Activated B cell treated with CpG ODN at 0.5 μM for 24 hours (primary cell): ENCODE measurements around the gene WAC. TPM values are rescaled to one million over a fixed set of nuclear protein-coding genes. Genes with fewer than 3 reads are reported as not detected.

Experiments
- ATAC-seq: fragments of 200-7000 bp; cut with Tn5 transposase; one replicate; pipeline ENCODE4 v1.10.0; 2021; ENCODE audit warnings: low read depth, mild to moderate bottlenecking, moderate library complexity
- CTCF ChIA-PET: fragments of 350-600 bp; sonication (Branson Sonifier 250); formaldehyde crosslinking; loops from one replicate; lab custom pipeline; 2021; ENCODE audit warnings: antibody characterized with exemption; lab: Charles Lee
- POLR2A ChIA-PET: fragments of 350-600 bp; sonication (Branson Sonifier 250); formaldehyde crosslinking; loops from one replicate; lab custom pipeline; 2021; ENCODE audit warnings: antibody characterized with exemption; lab: Charles Lee
- DNase-seq: peaks from one replicate; pipeline ENCODE4 v3.0.0; 2022
- H3K27ac Mint-ChIP-seq: one replicate; pipeline ENCODE4 v1.8.0; 2020; ENCODE audit warnings: mixed read lengths
- H3K27me3 Mint-ChIP-seq: one replicate; pipeline ENCODE4 v1.8.0; 2021; ENCODE audit warnings: mixed read lengths
- H3K36me3 Mint-ChIP-seq: one replicate; pipeline ENCODE4 v1.8.0; 2021; ENCODE audit warnings: low read depth, mixed read lengths
- H3K4me1 Mint-ChIP-seq: one replicate; pipeline ENCODE4 v1.8.0; 2021; ENCODE audit warnings: mixed read lengths
- H3K4me3 Mint-ChIP-seq: one replicate; pipeline ENCODE4 v1.8.0; 2020; ENCODE audit warnings: mild to moderate bottlenecking, mixed read lengths
- H3K9me3 Mint-ChIP-seq: one replicate; pipeline ENCODE4 v1.8.0; 2020; ENCODE audit warnings: mixed read lengths
- intact Hi-C: fragments of 100-400 bp; cut with micrococcal nuclease; formaldehyde crosslinking; loops from one replicate; pipeline ENCODE4 v1.15.1; 2024
- total RNA-seq: library from RNA; stranded (reverse); gene quantifications from 2 replicates; pipeline ENCODE4 v1.2.3, GENCODE V29; 2022
- TF ChIP-seq, protein P1 (sequence below): fragments of 200-600 bp; IDR thresholded peaks from one replicate; pipeline ENCODE4 v1.8.0; 2022; ENCODE audit warnings: antibody characterized with exemption, mild to moderate bottlenecking

The WAC gene
- total RNA-seq, 1 donor from 2014 or later: 159 TPM

DNA sequence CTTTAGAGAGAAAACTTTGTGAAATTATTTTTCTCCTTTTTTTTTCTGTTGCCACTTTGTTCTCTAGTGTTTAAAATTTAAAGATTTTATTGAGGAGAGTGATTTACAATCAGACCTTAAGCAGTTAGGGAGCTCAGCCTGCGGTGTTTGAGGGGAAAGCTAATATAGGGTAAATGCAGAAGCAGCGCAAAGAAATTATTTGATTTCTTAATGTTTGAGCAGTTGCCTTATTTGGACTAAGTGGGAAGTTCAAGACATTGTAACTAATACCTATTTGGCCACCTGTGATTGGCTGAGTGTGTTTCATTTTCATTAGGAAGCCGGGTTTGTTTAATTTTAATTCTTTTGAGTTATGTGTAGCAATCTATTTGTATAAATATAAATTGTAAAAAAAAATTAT lies 25.3 kb downstream of the WAC start:
- CTCF ChIA-PET: no interaction called here
- Mint-ChIP-seq H3K27me3 (no peaks in the 10 kb centered on the region), H3K9me3 (no peaks in the 10 kb centered on the region), H3K4me3 (no peak overlapping the region), H3K36me3 (peaks cover 86% of the 10 kb centered on the region), H3K27ac (no peak overlapping the region), H3K4me1 (peaks cover 74% of the 10 kb centered on the region)
- DNase-seq (no peak), ATAC-seq (no peak)
- TF ChIP-seq, protein P1, sequence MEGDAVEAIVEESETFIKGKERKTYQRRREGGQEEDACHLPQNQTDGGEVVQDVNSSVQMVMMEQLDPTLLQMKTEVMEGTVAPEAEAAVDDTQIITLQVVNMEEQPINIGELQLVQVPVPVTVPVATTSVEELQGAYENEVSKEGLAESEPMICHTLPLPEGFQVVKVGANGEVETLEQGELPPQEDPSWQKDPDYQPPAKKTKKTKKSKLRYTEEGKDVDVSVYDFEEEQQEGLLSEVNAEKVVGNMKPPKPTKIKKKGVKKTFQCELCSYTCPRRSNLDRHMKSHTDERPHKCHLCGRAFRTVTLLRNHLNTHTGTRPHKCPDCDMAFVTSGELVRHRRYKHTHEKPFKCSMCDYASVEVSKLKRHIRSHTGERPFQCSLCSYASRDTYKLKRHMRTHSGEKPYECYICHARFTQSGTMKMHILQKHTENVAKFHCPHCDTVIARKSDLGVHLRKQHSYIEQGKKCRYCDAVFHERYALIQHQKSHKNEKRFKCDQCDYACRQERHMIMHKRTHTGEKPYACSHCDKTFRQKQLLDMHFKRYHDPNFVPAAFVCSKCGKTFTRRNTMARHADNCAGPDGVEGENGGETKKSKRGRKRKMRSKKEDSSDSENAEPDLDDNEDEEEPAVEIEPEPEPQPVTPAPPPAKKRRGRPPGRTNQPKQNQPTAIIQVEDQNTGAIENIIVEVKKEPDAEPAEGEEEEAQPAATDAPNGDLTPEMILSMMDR: no peak
- POLR2A ChIA-PET: interaction anchor here (1.1 kb wide), 1 partner anchor 10 kb away, joined by 3 read pairs; no protein-coding TSS in a partner anchor
- intact Hi-C loops: no loop called here

DNA sequence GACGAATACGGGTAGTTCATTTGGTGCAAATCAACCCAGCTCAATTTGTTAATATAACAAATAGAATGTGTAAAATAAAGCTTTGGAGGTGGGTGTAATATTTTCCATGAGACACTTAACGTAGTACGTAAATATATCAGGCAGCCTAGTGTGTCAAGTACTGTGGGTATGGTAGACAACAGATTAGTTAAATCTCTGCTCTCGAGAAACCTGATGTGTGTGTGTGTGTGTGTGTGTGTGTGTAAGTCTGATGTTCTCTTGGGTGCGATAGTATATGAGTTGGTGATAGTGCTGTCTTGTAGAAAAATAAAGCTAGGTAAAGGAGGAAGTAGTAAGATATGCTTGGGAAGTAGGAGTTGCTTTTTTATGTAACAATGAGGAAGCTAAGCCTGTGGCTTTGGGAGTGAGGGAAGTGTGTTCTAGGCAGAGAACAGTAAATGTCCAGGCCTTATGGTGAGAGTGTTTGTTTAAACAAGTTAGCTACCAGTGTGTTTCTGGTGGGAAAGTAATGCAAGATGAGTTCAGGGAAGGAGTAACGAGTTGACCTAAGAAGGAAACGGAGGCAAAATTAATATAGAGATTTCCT lies 26.1 kb downstream of the WAC start:
- Mint-ChIP-seq H3K9me3 (no peaks in the 10 kb centered on the region), H3K4me3 (no peak overlapping the region), H3K27me3 (no peaks in the 10 kb centered on the region), H3K27ac (peak overlapping the region; percentile 2), H3K36me3 (peaks cover 85% of the 10 kb centered on the region), H3K4me1 (peaks cover 71% of the 10 kb centered on the region)
- no peak for DNase-seq
- POLR2A ChIA-PET: interaction anchor here (0.7 kb wide), 1 partner anchor 57 kb away, joined by 4 read pairs; no protein-coding TSS in a partner anchor
- CTCF ChIA-PET: no interaction called here
- no peak for ATAC-seq
- TF ChIP-seq, protein P1: no peak
- intact Hi-C loops: no loop called here

DNA sequence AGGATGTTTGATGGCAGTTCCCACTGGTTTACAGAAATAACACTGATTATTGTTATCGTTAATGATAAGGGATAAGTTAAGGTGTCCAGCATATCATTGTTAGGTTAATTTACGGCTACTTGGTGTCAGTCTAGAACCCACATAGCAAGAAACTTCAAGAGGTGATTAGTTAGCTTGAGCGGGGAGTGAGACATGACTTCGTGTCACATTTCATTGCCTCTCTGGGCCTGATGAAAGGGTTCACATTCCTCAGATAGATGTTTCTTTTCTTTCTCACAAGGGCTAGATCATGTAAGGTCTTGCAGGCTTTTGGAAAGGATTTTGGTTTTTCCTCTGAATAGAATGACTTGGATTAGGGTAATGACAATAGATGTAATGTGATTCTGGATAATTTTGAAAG lies 26.7 kb downstream of the WAC start:
- DNase-seq: no peak
- H3K4me3 Mint-ChIP-seq: no peak overlapping the region
- no peak for ATAC-seq
- no peaks in the 10 kb centered on the region for H3K27me3 Mint-ChIP-seq
- TF ChIP-seq, protein P1: no peak
- H3K9me3 Mint-ChIP-seq: no peaks in the 10 kb centered on the region
- ChIA-PET POLR2A (no interaction called here), CTCF (no interaction called here)
- peaks cover 71% of the 10 kb centered on the region for H3K4me1 Mint-ChIP-seq
- intact Hi-C loops: no loop called here
- H3K27ac Mint-ChIP-seq: no peak overlapping the region
- peaks cover 85% of the 10 kb centered on the region for H3K36me3 Mint-ChIP-seq

DNA sequence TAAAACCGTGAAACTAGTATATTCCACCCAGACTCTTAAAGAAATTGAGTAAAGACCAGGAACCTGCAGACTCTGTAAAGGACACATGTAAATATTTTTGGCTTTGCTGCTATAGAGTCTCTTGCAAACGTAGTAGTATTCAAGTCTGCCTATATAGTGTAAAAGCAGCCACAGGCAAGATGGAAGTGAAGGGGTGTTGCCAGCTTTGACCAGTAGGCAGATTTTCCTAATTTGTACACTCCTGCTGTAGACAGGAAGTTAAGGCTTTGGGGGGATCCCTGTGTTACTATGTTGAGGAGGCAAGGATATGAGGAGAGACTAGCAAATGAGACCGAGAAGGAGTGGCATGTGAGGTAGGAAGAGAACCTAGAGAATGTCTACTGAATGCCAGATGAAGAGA lies 27.7 kb downstream of the WAC start:
- CTCF ChIA-PET: no interaction called here
- H3K4me3 Mint-ChIP-seq: no peak overlapping the region
- POLR2A ChIA-PET: interaction anchor here (0.6 kb wide), 1 partner anchor 22 kb away, joined by 4 read pairs; no protein-coding TSS in a partner anchor
- H3K36me3 Mint-ChIP-seq: peaks cover 80% of the 10 kb centered on the region
- no peak for ATAC-seq
- H3K27ac Mint-ChIP-seq: no peak overlapping the region
- H3K9me3 Mint-ChIP-seq: no peaks in the 10 kb centered on the region
- intact Hi-C loops: no loop called here
- peaks cover 70% of the 10 kb centered on the region for H3K4me1 Mint-ChIP-seq
- TF ChIP-seq, protein P1: no peak
- DNase-seq: no peak
- H3K27me3 Mint-ChIP-seq: no peaks in the 10 kb centered on the region

DNA sequence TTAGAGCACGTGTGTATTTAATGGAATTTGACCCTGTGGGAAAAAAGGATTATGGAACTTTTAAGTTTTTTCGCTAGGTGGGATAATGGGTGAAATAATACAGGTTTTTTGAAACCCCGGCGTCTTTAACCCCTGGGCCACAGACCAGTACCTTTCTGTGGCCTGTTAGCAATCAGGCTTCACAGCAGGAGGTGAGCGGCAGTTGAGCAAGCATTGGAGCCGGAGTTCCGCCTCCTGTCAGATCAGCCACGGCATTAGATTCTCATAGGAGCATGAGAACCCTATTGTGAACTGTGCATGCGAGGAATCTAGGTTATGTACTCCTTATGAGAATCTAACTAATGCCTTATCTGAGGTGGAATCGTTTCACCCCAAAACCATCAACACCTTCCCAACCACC lies 28.6 kb downstream of the WAC start:
- ChIA-PET CTCF (no interaction called here), POLR2A (no interaction called here)
- ATAC-seq (no peak), DNase-seq (no peak)
- H3K36me3 Mint-ChIP-seq: peaks cover 80% of the 10 kb centered on the region
- H3K9me3 Mint-ChIP-seq: no peaks in the 10 kb centered on the region
- intact Hi-C loops: no loop called here
- TF ChIP-seq, protein P1: no peak
- no peak overlapping the region for H3K27ac Mint-ChIP-seq
- peaks cover 74% of the 10 kb centered on the region for H3K4me1 Mint-ChIP-seq
- no peak overlapping the region for H3K4me3 Mint-ChIP-seq
- H3K27me3 Mint-ChIP-seq: no peaks in the 10 kb centered on the region
